ENCODE measurements around the gene TFG. TPM values are rescaled to one million over a fixed set of nuclear protein-coding genes. Genes with fewer than 3 reads are reported as not detected.
"Not testable (repeated sequence)": the region's sequence is repeated elsewhere in the genome, so short reads cannot be mapped to it uniquely, and the experiment has no call there.

Gene TFG
- total and polyA plus RNA-seq, 8 donors, result 81.8 to 132 (median 115) TPM

DNA sequence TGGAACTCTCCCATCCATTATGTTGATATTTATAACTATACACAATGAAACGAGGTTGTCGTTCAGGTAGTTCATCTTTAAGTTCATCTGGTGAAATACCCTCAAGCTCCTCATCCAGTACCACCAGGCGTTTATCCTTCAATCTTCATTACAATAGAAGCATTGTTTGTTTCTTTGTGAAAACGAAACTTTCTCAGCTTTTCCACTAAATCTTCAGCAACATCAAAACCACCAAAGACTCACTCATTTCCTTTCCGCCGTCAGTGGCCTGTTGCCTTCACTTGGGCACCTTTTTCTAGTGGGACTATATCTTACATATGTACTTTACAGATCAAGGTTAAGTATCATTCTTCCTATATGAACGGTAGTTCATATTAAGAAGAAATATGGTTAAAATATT is 44.1 kb upstream of the TFG start:
- no peak for TF ChIP-seq CTCF (IDR thresholded peaks at IDR 0.05)
- intact Hi-C loops (cut with DNase I), result no loop called here
- Histone ChIP-seq H3K4me1 (no peaks in the 10 kb centered on the region), H3K27ac (no peak overlapping the region), H3K27me3 (no peaks in the 10 kb centered on the region), H3K36me3 (no peaks in the 10 kb centered on the region), H3K4me3 (no peak overlapping the region), H3K9me3 (peaks cover 0 to 12% of the 10 kb centered on the region in 2 donors)
- DNase-seq, result no peak
- no peak for ATAC-seq

DNA sequence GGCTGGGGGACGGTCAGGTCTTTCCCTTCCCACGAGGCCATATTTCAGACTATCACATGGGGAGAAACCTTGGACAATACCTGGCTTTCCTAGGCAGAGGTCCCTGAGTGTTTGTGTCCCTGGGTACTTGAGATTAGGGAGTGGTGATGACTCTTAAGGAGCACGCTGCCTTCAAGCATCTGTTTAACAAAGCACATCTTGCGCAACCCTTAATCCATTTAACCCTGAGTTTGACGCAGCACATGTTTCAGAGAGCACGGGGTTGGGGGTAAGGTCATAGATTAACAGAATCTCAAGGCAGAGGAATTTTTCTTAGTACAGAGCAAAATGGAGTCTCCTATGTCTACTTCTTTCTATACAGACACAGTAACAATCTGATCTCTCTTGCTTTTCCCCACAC is 42.6 kb upstream of the TFG start:
- H3K36me3 ChIP-seq; intact Hi-C loops (cut with DNase I); H3K27ac ChIP-seq; ATAC-seq; H3K4me3 ChIP-seq; H3K4me1 ChIP-seq; H3K27me3 ChIP-seq: not testable (repeated sequence)
- peak in 1 of 4 donors; percentile 18 for DNase-seq
- peaks cover 0 to 24% of the 10 kb centered on the region in 2 donors for H3K9me3 ChIP-seq

- intact Hi-C loops (cut with DNase I), result not testable (repeated sequence)
- peaks cover 0 to 24% of the 10 kb centered on the region in 2 donors for H3K9me3 ChIP-seq
Observed at GRCh38 chr3:100667316-100667715, 42.0 kb upstream of the TFG start.

GRCh38 chr3:100670995-100671394 is 38.3 kb upstream of the TFG start:
- H3K27ac ChIP-seq; H3K4me1 ChIP-seq; H3K4me3 ChIP-seq; H3K36me3 ChIP-seq; intact Hi-C loops (cut with DNase I); H3K27me3 ChIP-seq; ATAC-seq; DNase-seq: not testable (repeated sequence)
- H3K9me3 ChIP-seq, result peaks cover 0 to 24% of the 10 kb centered on the region in 2 donors

More at GRCh38 chr3:100667316-100667715, 42.0 kb upstream of the TFG start:
- not testable (repeated sequence) for H3K4me1 ChIP-seq, H3K4me3 ChIP-seq, H3K36me3 ChIP-seq, H3K27ac ChIP-seq, H3K27me3 ChIP-seq, DNase-seq, ATAC-seq

DNA sequence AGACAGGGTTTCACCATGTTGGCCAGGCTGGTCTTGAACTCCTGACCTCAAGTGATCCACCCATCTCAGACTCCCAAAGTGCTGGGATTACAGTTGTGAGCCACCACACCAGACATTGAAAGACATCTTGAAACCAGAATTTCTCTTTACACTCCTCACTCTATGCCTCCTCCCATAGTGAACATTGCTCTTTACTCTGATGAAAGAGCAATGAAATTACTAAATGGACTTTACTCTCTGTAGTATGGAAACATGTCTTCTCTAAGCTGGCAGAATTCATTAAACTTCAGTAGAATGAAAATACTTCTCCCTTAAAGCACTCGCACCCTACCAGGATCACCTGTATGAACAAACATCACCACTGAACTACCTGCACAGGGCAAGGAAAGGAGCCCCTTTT is 27.8 kb upstream of the TFG start:
- TF ChIP-seq CTCF (IDR thresholded peaks at IDR 0.05), result no peak
- ATAC-seq (no peak), DNase-seq (no peak)
- no peak overlapping the region for H3K27ac ChIP-seq
- H3K9me3 ChIP-seq, result no peaks in the 10 kb centered on the region
- no peaks in the 10 kb centered on the region for H3K27me3 ChIP-seq
- H3K4me1 ChIP-seq, result no peaks in the 10 kb centered on the region
- no peaks in the 10 kb centered on the region for H3K36me3 ChIP-seq
- intact Hi-C loops (cut with DNase I), result no loop called here
- H3K4me3 ChIP-seq, result no peak overlapping the region

- DNase-seq (peak in 2 of 4 donors; percentile 33 to 82), ATAC-seq (peak; percentile 69)
- Histone ChIP-seq H3K36me3 (no peaks in the 10 kb centered on the region), H3K9me3 (no peaks in the 10 kb centered on the region), H3K27ac (no peak overlapping the region), H3K4me1 (no peaks in the 10 kb centered on the region), H3K27me3 (no peaks in the 10 kb centered on the region), H3K4me3 (no peak overlapping the region)
- TF ChIP-seq CTCF (IDR thresholded peaks at IDR 0.05), result no peak
- intact Hi-C loops (cut with DNase I), result no loop called here
Observed at GRCh38 chr3:100682056-100682853, 27.0 kb upstream of the TFG start.
